22Rv1 (cell line): ENCODE data around the gene POU2F3.

Experiments
- CTCF ChIP-seq: fragments of 450-650 bp; IDR thresholded peaks from 2 replicates; pipeline ENCODE4 v1.5.1; 2017; ENCODE audit warnings: mild to moderate bottlenecking
- ZFX ChIP-seq: fragments of 450-650 bp; IDR thresholded peaks from 2 replicates; pipeline ENCODE4 v1.6.1; 2017; ENCODE audit warnings: antibody characterized with exemption, borderline replicate concordance

DNA sequence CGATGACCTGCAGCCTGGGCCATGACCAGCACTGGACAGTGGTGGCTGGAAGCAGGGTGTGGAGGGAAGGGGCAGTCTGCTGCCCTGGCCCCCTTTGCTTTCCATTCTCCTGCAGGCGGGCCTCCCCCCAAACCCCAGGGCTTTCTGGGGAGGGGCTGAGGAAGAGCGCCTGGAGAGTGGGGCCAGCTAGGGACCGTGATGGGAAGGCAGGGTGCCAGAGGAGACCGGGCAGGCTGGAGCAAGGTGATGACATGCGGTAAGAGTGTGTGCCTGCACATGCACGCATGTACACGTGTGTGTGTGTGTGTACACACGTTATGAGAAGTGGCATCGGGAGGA, 21.3 kb upstream of the POU2F3 start:
- TF ChIP-seq CTCF (no peak), ZFX (no peak)
